HG03025 (cell line): ENCODE results near the gene PREX1.

Experiments
- ATAC-seq: cut with Tn5 transposase; IDR thresholded peaks from one replicate; pipeline ENCODE4 v1.9.1; 2021; ENCODE audit warnings: mild to moderate bottlenecking, moderate library complexity; ENCODE audit not compliant: unreplicated experiment, low FRiP score

Gene PREX1

DNA sequence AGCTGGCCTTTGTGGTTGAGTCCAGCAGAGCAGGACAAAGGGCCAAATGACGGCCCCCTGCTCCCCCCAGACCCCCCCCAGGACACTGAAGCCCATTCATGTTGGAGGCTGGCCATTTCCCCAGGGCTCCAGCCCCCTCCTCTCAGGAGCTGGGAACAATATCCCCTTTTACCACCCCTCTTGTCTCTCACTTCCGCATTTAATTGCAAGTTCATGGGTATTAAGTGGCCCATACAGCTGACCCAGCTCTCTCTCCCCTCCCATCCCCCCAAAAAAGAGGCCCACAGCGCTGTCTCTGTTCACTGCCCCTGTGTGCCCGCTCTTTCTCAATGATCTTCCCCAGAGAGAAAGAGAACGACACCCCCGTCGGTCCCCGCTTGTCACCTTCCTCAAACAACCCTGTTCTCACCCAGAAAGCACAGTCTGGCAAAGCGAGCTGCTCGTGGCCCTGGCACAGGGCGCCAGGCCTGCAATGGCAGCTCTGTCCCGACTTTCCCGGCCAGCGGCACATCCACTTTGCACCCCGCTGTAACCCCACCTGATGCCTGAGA lies 30.4 kb downstream of the PREX1 start:
- ATAC-seq: no peak

DNA sequence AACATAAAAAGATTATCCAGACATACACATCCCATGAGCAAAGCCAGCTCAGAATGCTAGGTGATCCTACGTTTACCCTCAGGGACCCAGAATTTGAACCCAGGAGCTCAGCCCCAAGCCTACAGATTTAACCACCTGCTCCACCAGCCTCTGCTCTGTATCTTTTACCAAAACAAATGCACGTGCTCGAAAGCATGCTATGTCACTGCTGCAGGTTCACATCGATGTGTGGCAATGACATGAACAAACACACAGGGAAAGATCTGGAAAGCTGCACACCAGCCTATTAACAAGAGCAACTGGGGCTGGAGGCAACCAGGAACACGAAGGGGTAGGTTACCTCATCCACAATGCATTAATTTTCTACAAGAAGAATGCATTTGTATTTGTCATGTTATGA lies 32.1 kb downstream of the PREX1 start:
- no peak for ATAC-seq

DNA sequence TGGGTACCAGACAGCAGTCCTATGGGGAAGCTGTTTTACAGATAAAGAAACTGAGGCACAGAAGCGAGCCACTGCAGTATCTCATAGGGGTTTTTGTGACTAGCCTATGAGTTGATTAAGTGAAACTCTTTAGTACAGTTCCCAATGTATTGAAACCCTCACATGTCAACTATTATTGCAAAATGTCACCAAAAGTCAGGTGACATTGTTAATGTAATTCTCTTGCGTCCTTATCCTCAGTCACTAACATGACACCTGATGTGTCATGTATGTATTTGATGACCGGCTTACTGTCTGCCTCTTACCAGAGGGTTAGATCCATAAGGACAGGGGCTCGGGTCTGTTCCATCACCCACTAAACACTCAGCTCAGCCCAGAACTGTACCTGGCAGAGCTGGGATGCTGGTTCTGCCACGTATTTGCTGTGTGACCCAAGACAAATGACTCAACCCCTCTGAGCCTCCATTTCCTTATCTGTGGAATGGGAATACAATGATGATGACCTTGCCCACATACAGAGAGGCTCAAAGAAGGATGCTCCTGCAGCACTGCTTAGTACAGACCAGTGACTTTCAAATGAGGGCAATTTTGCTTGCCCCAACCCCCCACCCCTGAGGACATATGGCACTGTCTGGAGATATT lies 32.9 kb downstream of the PREX1 start:
- ATAC-seq: no peak

DNA sequence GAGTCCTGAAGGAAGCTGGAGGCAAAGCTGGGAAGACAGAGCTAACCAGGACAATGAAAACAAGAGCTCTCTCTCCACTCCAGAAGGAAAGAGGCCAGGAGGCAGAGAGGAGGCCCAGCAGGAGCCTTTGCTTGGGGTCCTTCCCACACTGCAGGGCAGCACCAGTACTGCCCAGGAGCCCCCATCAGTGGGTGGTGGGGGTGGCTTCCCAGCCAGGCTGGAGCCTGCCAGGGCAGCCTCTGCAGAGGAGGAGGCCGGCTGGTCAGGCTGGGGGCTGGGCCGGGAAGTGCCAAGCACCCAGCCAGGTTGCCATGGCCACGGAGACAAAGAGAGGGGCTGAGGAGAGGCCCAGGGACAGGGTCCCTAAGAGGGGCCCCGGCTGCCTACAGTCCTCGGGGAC lies 33.4 kb downstream of the PREX1 start:
- no peak for ATAC-seq

DNA sequence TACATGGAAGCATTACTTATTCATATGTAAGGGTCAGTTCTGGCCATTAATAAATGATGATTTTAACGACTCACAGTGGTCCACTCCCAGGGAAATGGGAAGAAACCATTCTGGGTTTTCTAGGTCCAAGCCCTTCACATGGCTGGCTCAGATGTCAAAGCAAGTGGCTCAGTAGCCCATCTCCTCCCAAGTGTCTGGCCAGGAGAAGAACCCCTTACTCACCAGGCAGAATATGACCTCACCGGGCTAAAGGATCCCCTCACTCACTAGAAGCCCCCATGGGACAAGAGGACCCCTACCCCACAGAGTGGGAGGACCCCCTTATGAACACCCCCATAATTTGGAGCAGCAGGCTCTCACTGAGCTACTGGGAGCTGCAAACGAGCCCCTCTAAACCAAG lies 34.0 kb downstream of the PREX1 start:
- ATAC-seq: no peak

DNA sequence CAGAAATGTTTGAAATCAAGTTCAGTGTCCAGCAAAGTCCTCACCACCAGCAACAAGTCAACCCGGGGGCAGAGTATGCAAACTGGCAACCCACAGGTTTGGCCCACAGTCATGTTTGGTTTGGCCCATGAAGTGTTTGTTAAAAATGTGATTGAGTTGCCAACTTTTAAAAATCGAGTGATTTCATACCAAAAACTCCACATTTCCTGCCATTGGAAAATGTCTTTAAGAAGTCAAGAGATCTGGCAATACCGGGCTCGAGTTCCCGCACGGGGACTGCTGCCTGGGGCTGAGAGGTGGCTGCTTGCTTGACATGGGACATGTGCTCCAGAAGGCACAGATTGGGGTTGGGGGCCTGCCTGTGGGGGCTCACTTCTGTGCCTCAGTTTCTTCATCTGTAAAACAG lies 36.1 kb downstream of the PREX1 start:
- ATAC-seq: no peak

DNA sequence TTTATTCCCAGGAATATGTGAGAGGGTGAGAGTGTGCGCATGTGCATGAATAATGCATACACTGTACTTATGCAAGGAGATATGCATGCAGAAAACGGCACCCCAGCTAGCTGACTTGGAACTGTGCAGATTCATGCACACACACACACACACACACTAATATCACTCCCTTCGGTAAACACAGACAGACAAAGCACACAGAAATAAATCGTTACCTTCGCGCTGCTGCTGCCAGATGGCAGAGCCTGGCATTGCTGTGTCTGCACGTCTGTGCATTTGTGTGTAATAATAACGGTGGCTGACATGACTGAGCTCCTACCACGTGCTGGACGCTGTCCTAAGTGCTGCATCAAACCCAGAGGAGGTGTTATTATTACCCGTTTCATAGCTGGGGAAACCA lies 36.8 kb downstream of the PREX1 start:
- ATAC-seq: no peak

DNA sequence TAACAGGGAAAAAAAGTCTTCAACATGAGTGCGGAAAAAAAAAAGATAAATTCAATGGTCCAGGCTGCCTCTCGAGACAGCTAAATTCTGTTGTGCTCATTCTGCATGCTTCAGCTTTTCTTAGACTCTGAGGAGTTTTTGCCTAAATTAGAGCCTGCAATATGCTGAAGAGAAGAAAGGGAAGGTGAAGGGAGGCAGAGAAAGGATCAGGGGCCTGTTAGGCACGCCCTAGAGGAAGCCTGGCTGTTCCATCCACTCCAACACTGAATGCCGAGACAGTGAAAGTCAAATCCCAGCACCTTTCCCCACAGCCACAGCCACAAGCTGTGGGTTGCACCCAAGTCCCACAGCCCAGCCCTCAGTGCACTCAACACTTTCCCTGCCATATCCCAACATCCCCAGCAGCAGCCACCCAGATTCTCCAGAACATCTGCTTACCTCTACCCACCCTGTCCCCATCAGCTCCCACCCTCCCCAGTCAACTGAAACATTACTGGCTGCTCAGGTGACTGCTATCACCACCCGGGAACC lies 37.3 kb downstream of the PREX1 start:
- no peak for ATAC-seq

DNA sequence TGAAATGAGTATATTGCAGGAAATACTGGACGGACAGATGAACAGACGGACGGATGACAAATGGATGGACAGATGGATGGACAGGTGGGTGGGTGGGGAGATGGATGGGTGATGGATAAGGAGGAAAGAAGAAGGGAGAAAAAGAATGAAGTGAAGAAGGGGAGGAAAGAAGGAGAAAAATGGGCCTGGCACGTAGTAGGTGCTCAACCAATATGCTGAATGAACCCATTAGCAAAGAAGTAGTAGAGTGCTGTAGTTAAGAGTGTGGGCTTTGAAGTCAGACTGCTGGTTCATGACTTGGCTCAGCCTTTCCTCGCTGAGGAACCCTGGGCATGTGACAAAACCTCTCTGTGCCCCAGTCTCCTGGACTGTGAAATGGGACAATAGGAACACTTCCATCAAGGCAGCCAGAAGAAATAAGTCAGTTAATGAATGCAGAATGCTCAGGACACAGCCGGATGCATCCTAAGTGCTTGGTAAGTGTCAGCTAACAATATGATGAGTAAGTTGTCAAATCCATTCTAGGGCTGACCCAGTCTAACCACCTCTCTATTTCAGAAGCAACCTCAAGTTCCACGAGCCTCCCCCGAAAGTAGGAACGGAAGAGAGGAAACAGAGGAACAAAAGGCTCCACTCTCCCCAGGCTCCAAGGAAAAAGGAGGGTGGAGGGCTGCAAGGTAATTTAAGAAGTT lies 37.9 kb downstream of the PREX1 start:
- no peak for ATAC-seq

DNA sequence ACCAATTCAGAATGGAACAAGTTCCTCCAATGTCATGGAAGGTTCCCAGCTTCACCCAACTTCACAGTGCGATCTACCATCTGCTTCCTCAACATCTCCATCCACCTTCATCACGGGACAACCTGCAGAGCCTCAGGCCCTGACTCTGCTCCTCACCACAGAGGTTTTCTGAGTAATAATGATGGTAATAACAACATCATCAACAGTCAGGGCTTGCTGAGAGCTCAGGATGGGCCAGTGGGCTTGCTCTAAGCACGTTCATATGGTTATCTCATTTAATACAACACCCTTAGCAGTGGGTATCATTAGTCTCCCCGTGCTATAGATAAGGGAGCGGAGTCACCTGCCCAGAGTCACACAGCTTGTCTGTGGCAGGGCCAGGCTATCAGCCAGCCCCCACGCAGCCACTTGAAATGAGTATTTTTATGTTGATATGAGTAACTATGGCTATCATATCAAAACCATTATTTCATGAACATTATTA lies 38.6 kb downstream of the PREX1 start:
- ATAC-seq: peak; percentile 31

DNA sequence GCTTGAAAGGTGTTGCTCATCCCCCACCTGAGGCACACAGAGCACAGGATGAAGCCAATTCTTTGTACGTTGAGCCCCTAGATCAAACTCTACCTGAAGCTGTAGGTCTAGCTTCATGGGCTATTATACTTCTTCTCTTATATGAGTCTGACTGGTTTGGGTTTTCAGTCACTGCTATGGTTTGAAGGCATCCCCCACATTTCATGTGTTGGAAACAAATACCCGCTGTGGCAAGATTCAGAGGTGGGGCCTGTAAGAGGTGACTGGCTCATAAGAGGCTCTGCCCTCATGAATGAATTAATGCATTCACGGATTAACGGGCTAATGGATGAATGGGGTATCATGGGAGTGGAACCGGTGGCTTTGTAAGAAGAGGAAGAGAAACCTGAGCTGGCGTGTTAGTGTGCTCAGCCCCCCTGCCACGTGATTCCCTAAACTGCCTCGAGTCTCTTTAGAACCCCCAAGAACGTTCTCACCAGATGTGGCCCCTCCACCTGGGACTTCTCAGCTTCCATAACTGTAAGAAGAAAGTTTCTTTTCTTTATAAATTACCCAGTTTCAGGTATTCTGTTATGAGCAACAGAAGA lies 39.2 kb downstream of the PREX1 start:
- peak; percentile 51 for ATAC-seq

DNA sequence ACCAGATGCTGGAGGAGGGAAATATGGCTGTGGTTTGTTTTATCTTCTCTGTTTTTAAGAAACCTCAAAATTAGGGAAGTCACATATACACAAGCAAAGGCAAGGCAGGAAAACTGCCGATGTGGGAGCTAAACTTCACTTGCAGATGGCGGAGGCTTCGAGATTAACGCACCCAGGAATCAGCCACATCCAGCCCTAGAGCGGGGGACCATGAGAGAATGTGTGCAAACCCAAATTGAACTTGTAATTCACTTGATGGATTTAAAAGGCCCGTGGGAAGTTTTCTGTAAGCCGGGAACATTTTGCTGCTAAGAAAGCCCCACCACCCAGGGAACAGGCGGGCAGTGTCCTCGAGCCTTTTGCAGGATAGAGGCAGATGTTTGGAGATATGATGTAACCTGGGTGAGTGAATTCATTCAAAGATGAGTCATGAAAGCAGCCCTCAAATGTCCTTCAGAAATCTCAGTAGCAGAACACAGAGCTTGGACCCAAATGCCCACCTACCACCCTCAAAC lies 39.9 kb downstream of the PREX1 start:
- ATAC-seq: no peak

DNA sequence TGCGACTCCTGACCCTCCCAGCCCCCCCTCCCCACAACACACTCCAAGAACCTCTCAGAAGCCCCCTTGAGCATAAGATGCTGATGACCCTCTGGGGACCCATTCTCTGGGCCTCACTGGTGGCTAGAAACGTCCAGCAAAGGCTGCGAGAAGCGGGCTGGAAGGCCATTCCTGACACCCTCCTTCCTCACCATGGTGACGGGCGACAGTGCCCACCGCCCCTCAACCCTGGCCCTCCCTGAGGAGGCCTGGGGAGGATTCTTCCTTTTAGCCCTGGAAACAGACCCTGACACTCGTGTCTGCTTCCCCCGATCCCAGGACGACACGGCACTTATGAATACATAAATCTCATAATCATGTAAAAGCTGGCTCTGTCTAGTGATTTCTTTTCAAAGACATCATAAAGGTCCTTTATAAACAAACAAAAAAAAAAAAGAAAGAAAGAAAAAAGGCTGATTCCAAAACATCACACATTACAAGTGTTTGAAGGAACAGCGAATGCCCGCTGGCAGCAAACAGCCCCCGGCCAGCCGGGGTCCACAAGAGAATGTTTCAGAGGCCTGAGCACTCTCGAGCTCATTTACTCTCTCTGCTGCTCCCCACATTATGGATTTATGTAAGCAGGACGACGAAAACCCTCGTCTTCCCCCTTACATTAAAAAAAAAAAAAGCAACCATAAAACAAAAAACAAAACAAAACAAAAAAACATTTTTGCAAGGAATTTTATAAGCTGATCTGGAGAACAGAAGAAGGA lies 40.7 kb downstream of the PREX1 start:
- no peak for ATAC-seq

DNA sequence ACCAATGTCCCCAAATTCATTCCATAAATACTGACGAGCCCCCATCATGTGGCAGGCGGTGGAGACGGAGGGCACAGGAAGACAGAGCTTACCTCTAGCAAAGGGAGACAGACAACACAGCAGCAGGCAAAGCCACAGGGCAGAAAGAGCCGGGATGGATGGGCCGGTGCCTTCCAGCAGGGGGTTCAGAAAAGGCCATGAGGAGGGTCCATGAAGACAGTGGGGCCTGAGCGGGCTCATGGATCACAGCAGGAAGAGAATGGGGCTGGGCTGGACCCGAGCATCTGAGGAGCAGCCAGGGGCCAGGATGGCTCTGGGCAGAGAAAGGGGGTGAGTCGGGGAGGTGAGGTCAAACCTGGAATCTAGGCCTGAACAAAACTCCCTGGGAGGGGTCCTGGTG lies 42.0 kb downstream of the PREX1 start:
- no peak for ATAC-seq

DNA sequence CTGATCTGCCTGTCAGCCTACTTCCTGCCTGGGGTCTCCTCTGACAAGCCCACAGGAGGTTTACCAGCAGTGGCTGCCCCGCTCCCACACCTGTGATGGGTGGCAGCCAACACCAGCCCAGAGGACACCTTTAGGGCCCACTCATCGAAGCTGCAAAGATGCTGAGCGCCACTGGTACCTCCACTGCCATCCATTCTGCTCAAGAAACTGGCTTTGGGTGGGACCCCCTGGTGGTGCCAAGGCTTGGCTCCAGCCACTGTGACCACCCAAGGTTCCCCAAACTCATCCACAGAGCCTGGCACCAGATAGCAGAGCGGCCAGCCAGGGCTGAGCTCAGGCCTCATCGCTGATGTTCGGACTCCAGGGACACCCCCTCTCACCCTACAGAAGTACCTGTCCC lies 42.5 kb downstream of the PREX1 start:
- no peak for ATAC-seq

DNA sequence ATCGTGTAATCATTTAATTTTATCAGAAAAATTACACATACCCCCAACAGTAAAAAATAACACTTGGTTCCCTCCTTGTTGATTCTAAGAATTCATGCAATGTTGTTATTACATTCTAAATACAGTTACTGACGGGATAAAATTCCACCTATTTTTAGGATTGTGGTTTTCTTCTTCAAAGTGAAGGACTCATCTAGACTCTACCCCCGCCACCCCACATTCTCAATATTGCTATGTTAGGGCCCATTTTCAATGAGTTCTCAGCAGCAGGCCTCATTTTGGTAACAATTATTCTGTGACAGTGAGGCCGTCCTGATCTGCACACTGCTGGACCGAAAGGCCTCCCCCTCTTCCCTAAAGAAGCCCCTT lies 43.5 kb downstream of the PREX1 start:
- no peak for ATAC-seq

DNA sequence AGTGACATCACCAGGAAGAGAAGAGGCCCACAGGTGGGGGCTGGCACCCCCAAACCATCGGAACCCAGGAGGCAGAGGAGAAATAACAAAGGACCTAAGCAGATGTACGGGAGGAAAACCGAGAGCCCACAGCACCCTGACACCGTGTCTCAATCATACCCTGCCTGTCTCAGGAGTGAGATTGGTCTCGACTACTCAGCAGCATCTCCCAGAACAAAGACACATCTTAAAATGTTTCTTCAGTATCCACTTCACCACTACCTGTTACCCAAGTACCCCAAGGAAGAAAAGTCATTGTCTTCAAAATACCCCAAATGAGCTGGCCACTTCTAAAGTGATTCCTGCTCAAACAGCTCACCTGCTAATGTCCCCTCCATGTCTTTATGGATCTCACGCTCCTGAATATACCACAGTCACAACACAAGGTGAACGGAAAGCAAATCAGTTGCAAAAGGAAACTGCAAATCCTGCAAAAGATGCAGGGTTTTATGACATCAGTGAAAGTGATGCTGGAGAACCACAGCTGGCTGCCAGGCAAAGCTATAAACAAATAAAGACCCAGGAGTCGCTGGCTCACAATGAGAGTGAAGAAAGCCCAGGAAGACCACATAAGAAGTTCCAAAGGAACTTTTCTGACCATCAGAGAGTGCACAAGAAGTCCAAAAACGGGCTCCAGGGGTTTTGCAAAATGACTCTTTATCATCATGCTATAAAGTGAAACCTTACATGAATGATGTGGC lies 44.1 kb downstream of the PREX1 start:
- ATAC-seq: no peak

DNA sequence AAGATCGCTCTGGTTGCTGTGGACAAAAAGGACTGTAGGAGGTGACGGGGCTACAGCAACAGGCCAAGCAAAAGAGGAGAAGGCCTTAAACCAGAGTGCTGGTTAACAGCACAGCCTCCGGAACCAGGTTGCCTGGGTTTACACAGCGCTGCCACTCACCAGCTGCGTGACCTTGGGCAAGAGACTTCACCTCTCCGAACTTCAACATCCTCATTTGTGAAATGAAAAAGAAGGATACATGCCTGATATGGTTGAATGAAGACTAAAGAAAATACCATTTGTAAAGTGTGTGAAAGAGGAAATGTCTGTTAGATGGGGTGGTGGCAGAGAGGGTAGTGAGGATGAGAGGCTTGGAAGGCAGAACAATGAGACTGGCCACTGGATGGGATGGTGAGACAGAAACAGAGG lies 44.9 kb downstream of the PREX1 start:
- no peak for ATAC-seq

DNA sequence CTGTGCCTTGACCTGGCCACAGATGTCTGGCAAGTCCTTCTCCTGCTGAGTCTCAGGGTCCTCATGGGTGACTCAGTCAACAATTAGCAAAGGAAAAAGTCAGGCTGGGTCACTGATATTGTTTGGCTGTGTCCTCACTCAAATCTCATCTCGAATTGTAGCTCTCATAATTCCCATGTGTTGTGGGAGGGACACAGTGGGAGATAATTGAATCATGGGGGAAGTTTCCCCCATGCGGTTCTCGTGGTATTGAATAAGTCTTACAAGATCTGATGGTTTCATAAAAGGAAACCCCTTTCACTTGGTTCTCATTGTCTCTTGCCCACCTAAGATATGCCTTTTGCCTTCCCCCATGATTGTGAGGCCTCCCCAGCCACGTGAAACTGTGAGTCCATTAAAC lies 45.7 kb downstream of the PREX1 start:
- no peak for ATAC-seq

DNA sequence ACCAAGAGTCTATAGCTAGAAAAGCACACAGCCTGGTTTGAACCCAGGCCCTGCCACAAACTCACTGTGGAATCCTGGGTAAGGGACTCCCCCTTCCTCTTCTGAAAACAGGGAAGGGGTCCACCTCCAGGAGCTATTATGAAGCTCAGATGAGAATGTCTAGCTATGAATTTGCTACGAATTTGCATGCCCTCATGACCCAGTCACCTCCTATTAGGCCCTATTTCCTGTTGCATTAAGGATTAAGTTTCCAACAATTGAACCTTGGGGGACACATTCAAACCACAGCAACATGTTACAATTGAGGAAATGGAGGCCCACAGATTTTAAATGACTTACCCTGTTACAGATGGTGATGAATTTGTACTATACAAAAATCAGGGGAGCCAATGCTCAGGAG lies 46.2 kb downstream of the PREX1 start:
- ATAC-seq: no peak
